ENCODE measurements around the gene ABCB6.

The ABCB6 gene

DNA sequence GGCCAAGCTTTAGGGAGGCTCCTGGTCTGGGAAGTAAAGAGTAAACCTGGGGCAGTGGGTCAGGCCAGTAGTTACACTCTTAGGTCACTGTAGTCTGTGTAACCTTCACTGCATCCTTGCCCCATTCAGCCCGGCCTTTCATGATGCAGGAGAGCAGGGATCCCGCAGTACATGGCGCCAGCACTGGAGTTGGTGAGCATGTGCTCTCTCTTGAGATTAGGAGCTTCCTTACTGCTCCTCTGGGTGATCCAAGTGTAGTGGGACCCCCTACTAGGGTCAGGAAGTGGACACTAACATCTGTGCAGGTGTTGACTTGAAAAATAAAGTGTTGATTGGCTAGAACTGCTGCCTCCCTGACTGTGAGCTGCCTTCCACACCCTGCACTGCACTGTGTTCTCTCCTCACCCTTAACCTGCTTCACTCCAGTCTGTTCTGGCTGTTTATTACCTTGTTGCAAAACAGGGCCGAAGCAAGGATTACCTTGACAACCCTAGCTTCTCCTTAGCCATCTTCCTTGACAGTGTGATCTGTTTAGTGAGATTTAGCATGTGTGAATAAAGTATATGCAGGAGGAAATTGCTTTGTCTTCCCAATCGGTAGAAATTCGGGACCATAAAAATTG, 35.5 kb downstream of the ABCB6 start:
- POLR2A ChIA-PET = interaction anchor here (2.9 kb wide), 1 partner anchor 23 kb away, joined by 6 read pairs; the partner anchor contains the start of gene ZFAND2B
- TF ChIP-seq, protein P1, sequence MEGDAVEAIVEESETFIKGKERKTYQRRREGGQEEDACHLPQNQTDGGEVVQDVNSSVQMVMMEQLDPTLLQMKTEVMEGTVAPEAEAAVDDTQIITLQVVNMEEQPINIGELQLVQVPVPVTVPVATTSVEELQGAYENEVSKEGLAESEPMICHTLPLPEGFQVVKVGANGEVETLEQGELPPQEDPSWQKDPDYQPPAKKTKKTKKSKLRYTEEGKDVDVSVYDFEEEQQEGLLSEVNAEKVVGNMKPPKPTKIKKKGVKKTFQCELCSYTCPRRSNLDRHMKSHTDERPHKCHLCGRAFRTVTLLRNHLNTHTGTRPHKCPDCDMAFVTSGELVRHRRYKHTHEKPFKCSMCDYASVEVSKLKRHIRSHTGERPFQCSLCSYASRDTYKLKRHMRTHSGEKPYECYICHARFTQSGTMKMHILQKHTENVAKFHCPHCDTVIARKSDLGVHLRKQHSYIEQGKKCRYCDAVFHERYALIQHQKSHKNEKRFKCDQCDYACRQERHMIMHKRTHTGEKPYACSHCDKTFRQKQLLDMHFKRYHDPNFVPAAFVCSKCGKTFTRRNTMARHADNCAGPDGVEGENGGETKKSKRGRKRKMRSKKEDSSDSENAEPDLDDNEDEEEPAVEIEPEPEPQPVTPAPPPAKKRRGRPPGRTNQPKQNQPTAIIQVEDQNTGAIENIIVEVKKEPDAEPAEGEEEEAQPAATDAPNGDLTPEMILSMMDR (IDR thresholded peaks at IDR 0.05; ENCODE audit: insufficient read depth, low read length, missing control alignments) = no peak
- H3K4me3 ChIP-seq (ENCODE audit: low read depth, low read length) = no peak overlapping the region
- DNase-seq (ENCODE audit: low read depth, low spot score) = no peak
- CTCF ChIA-PET = interaction anchor here (1.5 to 5.8 kb wide), 4 partner anchors 12 to 111 kb away, joined by 3 to 37 read pairs (median 16); partner anchors contain the start of gene SLC23A3

DNA sequence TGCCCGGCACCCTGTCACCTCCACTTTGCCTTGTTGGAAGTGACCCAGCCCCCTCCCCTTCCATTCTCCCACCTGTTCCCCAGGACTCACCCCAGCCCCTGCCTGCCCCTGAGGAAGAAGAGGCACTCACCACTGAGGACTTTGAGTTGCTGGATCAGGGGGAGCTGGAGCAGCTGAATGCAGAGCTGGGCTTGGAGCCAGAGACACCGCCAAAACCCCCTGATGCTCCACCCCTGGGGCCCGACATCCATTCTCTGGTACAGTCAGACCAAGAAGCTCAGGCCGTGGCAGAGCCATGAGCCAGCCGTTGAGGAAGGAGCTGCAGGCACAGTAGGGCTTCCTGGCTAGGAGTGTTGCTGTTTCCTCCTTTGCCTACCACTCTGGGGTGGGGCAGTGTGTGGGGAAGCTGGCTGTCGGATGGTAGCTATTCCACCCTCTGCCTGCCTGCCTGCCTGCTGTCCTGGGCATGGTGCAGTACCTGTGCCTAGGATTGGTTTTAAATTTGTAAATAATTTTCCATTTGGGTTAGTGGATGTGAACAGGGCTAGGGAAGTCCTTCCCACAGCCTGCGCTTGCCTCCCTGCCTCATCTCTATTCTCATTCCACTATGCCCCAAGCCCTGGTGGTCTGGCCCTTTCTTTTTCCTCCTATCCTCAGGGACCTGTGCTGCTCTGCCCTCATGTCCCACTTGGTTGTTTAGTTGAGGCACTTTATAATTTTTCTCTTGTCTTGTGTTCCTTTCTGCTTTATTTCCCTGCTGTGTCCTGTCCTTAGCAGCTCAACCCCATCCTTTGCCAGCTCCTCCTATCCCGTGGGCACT, 36.2 kb downstream of the ABCB6 start:
- ChIA-PET CTCF (interaction anchor here (0.8 to 5.8 kb wide), 8 partner anchors 10 to 112 kb away, joined by 3 to 37 read pairs (median 3); partner anchors contain the start of gene SLC23A3), POLR2A (interaction anchor here (2.9 kb wide), 1 partner anchor 24 kb away, joined by 6 read pairs; the partner anchor contains the start of gene ZFAND2B)
- DNase-seq (ENCODE audit: low read depth, low spot score) = no peak
- no peak overlapping the region for H3K4me3 ChIP-seq (ENCODE audit: low read depth, low read length)
- TF ChIP-seq, protein P1 (IDR thresholded peaks at IDR 0.05; ENCODE audit: insufficient read depth, low read length, missing control alignments) = no peak

DNA sequence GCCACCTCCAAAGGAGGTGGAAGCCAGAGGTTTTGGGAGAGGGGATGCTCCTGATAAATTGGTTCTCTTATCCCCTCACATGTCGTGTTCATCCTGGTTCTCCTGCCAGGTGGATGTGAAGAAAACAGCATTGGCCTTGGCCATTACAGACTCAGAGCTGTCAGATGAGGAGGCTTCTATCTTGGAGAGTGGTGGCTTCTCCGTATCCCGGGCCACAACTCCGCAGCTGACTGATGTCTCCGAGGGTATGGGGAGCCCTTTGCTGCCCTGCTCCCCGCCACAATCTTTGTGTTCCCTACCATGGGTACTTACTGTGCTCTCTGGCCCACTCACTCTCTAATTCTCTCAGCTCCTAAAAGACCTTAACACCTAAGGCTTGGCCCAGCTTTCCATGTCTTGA, 37.2 kb downstream of the ABCB6 start:
- TF ChIP-seq, protein P1 (IDR thresholded peaks at IDR 0.05; ENCODE audit: insufficient read depth, low read length, missing control alignments) = no peak
- CTCF ChIA-PET = interaction anchor here (0.8 to 5.8 kb wide), 7 partner anchors 11 to 186 kb away, joined by 3 to 37 read pairs (median 3); partner anchors contain the start of gene SLC23A3
- no peak for DNase-seq (ENCODE audit: low read depth, low spot score)
- POLR2A ChIA-PET = interaction anchor here (2.9 kb wide), 1 partner anchor 25 kb away, joined by 6 read pairs; the partner anchor contains the start of gene ZFAND2B
- H3K4me3 ChIP-seq (ENCODE audit: low read depth, low read length) = no peak overlapping the region

DNA sequence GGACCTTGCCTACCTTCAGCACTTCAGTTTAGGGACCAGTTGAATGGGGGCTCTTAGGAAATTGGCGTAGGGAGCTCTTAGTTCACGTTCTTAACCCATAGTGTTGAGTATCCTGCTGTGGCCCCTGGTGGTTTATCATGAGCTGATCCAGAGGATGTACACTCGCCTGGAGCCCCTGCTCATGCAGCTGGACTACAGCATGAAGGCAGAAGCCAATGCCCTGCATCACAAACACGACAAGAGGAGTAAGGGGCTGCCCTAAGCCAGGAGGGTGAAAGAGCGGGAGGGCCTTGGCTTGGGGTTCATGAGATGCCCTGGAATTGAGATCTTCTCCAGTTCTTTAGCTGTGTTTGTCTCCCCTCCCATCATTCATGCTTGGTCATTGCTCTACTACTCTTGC, 37.8 kb downstream of the ABCB6 start:
- DNase-seq (ENCODE audit: low read depth, low spot score) = no peak
- no peak overlapping the region for H3K4me3 ChIP-seq (ENCODE audit: low read depth, low read length)
- CTCF ChIA-PET = interaction anchor here (0.8 to 5.8 kb wide), 8 partner anchors 8 to 186 kb away, joined by 3 to 37 read pairs (median 4); partner anchors contain the start of gene SLC23A3
- TF ChIP-seq, protein P1 (IDR thresholded peaks at IDR 0.05; ENCODE audit: insufficient read depth, low read length, missing control alignments) = no peak
- POLR2A ChIA-PET = no interaction called here

DNA sequence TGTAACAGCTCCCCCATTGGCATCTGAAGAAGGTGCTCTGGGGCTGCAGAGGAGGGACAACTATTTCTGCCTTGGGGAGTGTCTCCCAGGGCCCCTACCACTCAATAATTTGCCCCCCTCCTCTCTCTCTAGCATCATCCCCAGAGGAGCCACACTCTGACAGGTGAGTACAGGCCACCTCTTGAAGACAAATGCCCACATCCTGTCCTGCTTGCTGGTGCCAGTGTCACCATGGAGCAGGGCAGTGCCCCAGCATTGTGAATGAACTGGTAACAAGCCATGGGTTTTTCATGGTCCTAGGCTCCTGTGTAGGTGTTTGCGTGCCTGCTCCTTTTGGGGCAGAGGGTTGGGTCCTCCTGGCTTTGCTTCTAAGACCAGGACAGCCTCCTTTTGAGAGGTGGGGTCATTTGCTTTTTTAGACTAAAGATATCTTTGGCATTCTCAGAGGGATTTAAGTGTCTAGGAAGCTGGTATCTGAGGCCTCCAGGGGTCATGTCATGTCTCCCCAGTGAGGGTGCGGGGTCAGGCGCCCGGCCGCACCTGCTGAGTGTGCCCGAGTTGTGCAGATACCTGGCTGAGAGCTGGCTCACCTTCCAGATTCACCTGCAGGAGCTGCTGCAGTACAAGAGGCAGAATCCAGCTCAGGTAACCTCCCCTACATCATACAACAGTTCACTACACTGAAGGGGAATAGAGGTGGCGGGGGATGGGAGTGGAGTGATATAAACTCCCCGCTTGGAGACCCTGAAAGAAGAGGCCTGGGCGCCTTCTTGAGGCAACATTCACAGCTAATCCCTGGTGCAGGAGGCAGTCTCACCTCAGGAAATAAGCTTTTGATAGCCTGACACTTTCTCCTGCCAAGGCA, 38.9 kb downstream of the ABCB6 start:
- ChIA-PET POLR2A (no interaction called here), CTCF (interaction anchor here (0.8 to 5.8 kb wide), 11 partner anchors 9 to 185 kb away, joined by 3 to 37 read pairs (median 3); partner anchors contain the start of gene SLC23A3)
- TF ChIP-seq, protein P1 (IDR thresholded peaks at IDR 0.05; ENCODE audit: insufficient read depth, low read length, missing control alignments) = no peak
- no peak for DNase-seq (ENCODE audit: low read depth, low spot score)
- peak overlapping the region; percentile 23 for H3K4me3 ChIP-seq (ENCODE audit: low read depth, low read length)

Data from AG04449 (cell line).